Measurements from ENCODE around the gene PDGFC. TPM values are rescaled to one million over a fixed set of nuclear protein-coding genes. Genes with fewer than 3 reads are reported as not detected.

Gene PDGFC
- total and polyA plus RNA-seq, 2 of the 8 experiments (the other 6 are each of a cell fraction or from before 2014, with no cell fraction given) = 0.65 to 2.7 TPM

DNA sequence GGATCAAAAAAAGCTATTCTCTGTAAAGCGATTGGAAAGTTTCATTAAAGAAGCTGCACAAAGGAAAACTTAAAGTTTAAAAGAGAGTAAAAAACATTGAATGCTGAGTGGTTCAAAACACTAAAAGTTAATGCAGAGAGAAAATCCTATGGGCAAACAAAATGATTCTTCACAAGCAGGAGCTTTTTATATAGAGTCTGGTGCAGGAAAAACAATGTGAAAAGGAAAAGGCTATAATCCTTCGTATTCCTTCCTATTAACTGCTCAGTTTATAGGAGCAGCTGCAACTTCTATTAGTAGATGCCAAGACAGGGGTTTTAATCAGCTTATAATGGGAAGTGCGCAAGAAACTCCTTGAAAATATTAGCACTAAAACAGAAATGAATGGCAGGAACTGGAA lies 100.7 kb downstream of the PDGFC start (continued):
- no peak for TF ChIP-seq ATF2 (IDR thresholded peaks at IDR 0.05; ENCODE audit: low read length)
- no peak for TF ChIP-seq SP2 (IDR thresholded peaks at IDR 0.05; ENCODE audit: low read length)
- TF ChIP-seq RNF2 (IDR thresholded peaks at IDR 0.05; ENCODE audit: borderline replicate concordance, low read depth, low read length, missing control alignments, poor library complexity, severe bottlenecking) = no peak
- TF ChIP-seq SIRT6 (IDR thresholded peaks at IDR 0.05; ENCODE audit: low read length) = no peak
